Stimulated activated CD8-positive, alpha-beta memory T cell treated with anti-CD3 and anti-CD28 coated beads, Interleukin-12 subunit alpha, Interleukin-12 subunit beta, amount 100 ng/mL, for 4 hours (primary cell): ENCODE data around the gene ZBTB43.
"Not testable (repeated sequence)": the region's sequence is repeated elsewhere in the genome, so short reads cannot be mapped to it uniquely, and the experiment has no call there.

ENCODE experiments used
- DNase-seq: peaks from one replicate; pipeline ENCODE4 v3.0.0-alpha.2; 2020; ENCODE audit warnings: low read depth

ZBTB43 gene, protein sequence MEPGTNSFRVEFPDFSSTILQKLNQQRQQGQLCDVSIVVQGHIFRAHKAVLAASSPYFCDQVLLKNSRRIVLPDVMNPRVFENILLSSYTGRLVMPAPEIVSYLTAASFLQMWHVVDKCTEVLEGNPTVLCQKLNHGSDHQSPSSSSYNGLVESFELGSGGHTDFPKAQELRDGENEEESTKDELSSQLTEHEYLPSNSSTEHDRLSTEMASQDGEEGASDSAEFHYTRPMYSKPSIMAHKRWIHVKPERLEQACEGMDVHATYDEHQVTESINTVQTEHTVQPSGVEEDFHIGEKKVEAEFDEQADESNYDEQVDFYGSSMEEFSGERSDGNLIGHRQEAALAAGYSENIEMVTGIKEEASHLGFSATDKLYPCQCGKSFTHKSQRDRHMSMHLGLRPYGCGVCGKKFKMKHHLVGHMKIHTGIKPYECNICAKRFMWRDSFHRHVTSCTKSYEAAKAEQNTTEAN

DNA sequence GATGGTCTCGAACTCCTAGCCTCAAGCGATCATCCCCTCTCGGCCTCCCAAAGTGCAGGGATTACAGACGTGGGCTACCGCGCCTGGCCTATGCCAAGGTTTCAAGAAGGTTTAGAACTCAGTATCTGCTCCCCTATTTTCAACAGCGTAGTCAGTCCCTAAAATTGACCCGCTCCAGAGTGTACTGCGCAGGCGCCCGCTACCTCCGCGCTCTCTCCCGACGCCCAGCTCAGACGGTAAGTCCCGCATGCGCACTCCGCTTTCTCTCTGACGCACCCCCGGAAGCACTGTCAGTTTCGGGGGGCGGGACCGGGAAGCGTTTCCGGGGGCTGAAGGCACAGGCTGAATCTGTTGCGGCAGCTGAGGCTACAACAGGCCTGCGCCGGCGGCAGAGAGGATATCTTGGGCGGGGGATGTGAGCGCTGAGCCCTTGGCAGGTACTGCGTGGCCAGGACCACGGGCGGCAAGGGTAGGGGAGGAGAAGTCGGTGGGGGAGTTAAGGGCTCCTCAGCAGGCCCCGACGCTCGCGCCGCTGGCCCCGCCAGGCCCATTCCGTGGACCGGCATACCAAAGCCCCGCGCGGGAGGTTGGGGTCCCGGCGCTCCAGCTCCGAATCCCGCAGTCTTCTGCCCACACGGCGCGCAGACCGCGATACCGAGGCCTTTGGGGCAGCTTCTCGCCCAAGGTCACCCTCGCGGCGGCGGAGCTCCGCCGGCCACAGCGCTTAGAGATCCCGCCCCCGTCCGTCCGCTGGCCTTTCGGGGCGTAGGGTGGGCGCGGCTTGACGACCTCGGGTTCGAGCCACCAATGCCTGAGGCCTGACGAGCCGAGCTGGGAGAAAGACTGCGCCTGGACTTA is at the start of gene ZBTB43:
Gene ZBTB43 (plus strand): TSS at position 345 of the 858 bp plus-strand sequence. CDS start 27,470 bp downstream, outside the sequence.
- DNase-seq = peak; percentile 97

DNA sequence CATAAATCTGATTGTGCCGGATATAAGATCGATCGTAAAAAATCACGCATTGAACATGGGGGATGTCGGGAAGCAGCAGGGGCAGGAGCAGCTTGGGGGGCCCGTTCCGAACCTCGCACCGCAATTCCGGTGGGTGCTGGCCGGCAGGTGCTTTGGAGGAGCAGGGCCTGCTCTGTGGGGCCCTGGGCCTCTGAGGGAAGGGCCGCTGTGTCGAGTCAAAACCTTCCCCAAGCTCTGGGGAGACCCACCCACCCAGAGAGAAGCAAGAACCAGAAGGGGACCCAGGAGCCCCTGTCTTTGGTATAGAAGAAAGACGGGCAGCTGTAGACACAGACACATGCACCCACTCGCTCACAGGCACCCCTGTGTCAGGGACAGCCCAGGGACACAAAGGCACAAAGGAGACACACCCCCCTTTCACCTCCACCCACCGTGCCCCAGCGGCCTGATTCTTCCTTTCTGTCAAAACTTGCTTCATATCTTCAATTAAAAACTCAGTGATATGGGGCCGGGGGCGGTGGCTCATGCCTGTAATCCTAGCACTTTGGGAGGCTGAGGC is 49.4 kb upstream of the ZBTB43 start:
- DNase-seq = no peak

DNA sequence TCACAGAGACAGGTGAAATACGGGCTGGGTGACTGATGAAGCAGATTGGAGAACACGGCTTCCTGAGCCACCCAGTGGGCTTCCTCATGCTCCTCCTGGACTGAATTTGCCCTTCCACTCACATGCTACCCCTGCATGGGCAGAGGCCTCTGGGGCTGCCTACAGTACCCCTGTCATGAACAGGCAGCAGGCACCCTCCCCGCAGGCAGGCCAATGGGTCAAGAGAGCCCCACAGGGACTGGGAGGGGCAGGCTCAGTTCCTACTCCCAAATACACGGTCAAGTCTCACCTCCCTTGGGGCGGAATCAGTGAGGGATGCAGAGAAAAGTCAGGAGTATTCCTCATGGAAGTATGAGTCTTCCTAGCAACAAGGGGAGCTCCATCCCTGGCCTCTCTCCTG is 48.6 kb upstream of the ZBTB43 start:
- no peak for DNase-seq

DNA sequence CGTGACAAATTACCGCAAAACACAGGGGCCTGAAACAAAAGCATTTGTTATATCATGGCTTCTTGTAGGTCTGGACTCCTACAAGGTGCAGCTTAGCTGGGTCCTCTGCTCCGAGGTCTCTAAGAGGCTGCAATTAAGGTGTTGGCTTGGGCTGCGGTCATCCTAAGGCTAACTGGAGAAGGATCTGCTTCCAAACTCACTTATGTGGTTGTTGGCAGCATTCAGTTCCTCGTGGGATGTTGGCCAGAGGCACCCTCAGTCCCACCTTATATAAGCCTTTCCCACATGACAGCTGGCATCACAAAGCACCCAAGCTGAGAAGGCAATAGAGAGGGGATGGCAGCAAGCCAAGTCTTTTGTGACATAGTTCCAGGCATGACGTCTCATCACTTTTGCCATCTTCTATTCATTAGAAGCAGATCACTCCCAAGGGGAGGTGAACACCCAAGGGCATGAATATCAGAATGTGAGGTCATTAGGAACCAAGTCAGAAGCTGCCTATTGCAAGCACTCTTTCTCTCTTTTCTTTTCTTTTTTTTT is 47.9 kb upstream of the ZBTB43 start:
- DNase-seq = no peak

DNA sequence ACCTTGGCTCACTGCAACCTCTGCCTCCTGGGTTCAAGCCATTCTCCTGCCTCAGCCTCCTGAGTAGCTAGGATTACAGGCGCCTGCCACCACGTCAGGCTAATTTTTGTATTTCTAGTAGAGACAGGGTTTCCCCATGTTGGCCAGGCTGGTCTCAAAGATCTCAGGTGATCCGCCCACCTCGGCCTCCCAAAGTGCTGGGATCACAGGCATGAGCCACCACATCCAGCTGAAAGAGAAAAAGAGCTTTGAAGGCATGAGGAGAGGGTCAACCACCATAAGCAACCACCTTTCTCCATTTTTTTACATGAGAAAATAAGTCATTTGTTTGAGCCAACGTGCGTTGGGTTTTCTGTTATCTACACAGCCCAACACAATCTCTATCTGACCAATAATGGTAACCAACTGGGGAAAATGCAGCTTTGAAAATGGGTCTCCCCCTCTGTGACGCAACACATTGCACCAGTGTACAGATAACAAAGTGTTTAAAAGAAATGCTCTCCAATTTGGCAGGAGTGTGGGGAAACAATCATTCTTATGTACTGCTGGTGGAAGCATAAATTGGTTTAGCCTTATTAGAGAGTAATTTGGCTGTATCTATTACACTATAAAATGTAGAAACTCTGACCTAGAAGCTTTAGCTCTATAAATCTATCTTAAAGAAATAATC is 45.8 kb upstream of the ZBTB43 start:
- DNase-seq = no peak

DNA sequence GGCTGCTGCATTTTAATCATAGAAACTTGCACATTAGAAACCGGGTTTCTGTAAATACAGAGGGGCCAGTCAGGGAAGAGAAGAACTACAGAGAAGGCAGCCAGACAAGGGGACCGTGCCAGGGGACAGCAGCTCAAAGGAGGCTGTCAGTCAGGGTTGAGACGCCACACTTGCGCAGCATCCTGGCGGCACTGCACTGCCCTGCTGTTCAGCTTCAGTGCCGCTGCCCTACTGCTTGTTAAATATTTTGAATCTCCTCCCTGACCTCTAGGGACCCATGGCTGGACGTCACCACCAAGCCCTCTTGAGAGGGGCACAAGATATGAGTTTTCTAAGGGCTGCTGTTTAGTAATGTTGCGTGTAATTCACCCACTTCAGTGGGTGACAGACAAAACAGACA is 43.6 kb upstream of the ZBTB43 start:
- DNase-seq = no peak

DNA sequence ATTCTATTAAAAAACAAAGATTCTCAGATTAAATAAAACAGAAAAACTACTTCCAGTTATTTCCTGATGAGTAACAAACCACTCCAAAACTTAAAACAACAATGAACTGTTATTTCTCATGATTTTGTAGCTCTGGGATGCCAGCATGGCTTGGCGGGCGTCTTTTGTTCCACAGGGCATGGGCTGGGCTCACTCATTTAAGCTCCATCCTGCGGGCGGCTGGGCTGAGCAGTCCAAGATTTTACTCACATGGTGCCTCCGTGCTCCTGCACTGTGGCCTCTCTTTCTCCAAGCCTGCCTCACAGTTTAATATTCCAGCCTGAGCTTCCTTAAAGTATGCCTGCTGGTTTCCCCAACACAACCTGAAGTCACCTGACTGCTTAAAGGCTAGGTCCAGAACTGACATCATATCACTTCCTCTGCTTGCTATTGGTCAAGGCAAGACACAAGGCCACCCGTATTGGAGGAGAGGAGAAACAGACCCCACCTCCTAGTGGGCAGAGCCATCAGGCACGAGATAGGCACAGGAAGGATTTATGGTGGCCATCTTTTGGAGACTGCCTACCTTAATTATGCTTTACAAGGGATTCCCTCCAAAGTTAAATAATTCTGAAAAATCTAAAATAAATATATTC is 41.6 kb upstream of the ZBTB43 start:
- DNase-seq = no peak

DNA sequence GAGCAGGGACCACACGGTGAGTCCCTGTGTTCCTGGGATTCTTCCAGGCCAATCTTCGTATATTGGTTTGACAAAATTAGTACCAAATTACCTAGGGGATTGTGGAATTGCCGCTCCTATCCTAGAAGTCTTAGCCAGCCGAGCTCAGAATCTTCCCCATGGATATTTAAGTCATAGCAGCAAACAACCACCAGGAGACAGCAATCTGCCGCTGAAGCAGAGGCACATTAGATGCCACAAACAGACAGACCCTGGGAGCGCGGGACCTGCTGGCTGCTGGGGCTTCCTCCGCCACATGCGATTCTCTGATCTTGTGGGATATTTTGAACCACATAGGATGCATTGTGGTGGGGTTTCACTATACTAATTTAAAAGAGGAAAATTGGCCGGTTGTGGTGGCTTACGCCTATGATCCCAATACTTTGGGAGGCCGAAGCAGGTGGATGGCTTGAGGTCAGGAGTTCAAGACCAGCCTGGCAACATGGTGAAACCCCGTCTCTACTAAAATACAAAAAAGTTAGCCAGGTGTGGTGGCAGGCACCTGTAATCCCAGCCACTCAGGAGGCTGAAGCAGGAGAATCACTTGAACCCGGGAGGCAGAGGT is 31.7 kb upstream of the ZBTB43 start:
- no peak for DNase-seq

DNA sequence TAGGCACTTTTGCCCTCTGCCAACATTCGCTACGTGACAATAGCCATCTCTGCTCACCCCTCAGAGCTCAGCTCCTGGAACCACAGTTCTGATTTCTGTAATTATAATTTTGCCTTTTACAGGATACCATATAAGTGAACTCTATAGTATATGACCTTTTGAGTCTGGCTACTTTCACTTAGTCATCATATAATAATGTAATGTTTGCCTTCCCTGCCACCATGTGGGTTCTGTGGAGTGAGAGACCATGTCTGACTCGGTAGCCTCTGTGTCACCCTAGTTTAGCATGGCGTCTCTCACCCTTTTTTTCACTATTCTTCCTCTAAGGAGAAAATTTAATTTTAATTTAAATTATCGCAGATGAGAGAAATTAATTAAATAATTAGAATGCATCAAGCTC is 28.9 kb upstream of the ZBTB43 start:
- DNase-seq = no peak

DNA sequence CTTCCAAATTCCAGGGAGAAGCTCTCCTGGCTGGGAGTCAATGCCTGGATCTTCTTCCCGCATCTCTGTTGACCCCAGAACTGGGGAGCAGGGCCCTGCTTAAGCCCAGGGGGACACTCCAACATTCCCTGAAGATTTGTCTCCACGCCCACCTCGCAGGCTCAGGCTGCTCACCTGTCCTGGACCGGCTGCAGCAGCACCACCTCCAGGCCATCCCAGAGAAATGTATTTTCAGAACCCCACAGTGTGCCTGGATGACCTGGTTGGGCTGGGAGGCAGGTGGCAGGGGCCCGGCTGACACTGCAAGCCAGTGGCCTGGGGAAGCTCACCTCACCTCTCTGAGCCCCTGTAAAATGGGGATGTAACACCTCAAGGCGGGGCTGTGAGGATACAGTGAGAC is 27.1 kb upstream of the ZBTB43 start:
- no peak for DNase-seq

DNA sequence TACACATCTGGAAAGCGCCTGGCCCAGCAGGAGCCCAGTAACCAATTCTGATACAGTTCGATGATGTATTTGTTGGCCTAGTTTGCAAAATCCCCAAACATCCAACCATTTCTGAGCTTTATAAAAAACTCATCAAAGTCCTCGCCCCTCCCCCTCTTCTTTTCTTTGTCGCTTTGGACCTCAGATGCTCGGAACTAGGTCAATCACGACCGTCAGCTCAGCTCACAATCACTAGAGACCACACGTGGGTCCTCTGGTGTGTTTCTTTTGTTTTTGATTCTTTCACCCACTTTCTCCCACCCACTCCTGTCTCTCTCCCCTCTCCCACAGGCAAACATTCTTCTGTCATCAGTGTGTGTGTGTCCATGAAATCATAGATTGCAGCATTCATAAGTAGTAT is 26.7 kb upstream of the ZBTB43 start:
- no peak for DNase-seq

DNA sequence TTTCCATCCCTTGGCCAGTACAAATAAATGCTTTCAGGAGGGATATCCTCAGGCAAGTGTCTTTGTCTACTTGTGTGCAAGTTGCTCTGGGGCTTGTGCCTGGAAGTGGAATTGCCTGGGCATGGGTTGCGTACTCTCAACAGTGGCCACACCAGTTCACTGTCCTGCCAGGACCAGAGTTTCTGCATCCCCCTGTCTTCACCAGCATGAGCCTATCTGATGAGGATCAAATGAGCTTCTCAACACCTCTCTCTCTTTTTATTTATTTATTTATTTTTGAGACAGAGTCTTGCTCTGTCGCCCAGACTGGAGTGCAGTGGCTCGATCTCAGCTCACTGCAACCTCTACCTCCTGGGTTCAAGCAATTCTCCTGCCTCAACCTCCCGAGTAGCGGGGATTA is 26.1 kb upstream of the ZBTB43 start:
- DNase-seq = not testable (repeated sequence)

DNA sequence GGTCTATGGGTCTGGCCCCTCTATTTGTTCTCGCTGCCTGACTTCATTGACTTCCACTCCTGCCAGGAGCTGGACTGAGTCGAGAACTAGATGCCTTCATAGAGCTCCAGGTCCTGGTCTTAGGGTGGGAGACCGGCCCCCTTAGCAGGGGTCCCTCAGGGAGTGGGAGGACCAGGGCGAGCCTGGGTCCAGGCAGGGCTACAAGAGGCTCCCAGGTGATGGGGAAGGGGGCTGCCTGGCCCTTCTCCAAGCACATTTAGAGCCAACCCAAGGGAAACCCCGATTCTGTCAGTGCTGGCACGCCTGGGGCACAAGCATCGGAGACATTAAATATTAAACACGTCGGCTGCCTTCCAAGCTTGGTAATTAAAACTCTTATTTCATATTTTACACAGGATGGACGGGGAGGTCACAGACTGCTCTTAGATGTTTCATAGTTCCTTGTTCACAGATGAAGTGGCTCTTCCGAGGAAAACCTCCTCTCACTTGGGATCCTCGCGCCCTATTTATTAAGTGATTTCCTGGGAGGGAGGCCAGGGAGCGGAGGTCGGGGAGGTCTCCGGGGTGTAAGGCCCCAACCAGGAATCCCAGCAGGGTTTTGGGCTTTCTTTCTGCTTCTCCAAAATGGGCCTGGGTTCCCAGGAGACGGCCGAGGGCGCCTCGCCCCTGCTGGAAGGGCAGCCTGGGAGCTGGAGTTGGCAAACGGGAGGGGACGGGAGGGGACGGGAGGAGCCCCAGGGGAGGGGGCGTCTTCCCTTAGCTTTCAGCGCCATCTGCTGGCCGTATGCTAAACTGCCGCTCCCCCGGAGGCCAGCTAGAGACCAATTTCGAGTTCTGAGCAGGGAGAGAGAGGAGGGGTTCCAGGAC is 23.4 kb upstream of the ZBTB43 start:
- peak; percentile 57 for DNase-seq

DNA sequence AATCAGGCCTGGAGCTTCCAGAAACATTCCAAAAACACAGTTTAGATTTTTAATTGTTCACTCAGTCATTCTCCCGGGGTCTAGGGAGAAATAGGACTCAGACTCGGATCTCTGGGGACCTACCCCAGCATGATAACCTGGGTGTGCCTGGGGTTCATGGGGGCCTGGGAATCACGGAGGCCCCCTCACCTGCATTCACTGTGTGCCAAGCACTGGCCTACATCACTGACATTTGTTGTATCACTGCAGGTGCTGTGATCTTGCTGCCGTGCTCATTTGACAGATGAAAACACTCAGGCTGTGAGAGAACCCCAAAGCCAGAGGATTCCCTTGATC is 22.8 kb upstream of the ZBTB43 start:
- no peak for DNase-seq

DNA sequence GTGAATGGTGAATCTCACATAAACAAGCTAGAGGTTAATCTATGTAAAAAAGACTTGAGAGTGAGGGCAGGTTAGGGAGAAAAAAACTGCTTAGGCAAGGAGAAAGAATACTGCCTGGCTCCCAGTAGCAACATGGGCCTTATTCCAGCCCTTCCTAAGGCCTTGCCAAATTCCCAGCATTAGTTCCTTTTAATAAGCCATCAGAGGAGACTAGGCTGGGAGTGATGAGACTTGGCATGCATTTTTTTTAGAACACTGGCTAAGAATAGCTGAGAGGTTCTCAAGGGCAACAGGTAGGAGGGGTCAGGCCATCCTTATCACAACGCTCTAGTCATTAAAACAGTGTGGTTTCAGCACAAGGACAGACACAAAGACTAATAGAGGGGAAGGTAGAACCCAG is 20.9 kb upstream of the ZBTB43 start:
- no peak for DNase-seq

DNA sequence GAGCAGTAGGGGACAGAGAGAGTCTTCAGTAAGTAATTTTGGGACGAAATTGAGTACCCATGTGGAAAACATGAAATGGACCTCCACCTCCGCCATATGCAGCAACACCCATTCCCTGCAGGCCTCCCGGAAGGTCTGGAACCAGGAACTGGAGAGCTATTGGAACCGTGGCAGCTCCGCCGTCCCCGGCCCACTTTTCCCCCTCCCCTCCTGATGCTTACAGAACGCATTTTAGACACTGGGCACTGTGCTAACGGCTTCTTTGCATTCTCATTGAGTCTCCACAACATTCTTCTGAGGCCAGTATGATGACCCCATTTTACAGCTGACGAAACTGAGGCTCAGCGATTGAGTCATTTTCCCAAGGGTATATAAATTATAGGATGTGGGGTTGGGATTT is 20.4 kb upstream of the ZBTB43 start:
- no peak for DNase-seq

DNA sequence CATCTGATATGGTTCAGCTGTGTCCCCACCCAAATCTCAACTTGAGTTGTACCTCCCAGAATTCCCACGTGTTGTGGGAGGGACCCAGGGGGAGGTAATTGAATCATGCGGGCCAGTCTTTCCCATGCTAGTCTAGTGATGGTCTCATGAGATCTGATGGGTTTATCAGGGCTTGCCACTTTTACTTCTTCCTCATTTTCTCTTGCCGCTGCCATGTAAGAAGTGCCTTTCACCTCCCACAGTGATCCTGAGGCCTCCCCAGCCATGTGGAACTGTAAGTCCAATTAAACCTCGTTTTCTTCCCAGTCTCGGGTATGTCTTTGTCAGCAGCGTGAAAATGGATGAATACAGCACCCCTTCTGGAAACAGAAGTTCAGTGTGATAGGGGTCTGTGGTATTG is 20.0 kb upstream of the ZBTB43 start:
- DNase-seq = not testable (repeated sequence)

DNA sequence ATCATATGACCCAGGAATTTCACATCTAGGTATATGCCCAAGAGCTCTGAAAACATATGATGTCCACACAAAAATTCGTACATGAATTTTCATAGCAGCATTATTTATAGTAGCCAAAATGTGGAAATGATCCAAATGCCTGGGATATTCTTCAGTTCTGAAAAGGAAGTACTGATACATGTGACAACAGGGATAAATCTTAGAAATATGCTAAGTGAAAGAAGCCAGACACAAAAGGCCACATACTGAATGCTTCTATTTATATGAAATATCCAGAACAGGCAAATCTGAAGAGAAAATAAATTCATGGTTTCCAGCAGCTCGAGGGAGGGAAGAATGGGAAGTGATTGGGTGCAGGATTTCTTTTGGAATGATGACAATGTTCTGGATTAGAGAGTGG is 16.8 kb upstream of the ZBTB43 start:
- no peak for DNase-seq

DNA sequence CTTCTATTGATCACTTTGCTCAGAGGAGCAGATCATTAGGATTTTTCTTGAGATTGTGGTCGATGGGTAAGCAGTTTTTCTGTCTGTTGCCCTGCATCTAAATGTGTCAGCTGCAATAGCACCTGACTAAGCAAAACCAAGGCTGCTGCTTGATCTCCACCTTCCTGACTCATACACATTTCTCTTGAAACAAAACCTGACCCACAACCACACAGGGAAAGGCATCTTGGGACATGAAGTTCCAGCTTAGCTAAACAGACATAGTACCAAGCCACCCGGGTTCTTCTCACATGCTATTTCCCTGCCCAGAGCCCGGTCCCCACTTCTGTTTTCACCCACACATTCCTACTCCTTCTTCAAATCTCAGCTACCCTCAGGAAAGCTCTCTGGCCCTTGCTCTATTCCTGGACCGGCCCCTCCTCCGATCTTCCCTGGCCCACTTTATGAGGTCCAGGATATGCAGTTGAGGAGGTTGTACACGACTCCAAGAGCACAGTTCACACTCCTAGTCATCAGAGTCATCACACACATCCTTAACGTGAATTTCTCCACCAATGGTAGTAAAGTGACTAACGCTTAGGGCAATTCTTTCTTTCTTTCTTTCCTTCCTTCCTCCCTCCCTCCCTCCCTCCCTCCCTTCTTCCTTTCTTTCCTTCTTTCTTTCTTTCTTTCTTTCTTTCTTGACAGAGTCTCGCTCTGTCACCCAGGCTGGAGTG is 16.0 kb upstream of the ZBTB43 start:
- no peak for DNase-seq

DNA sequence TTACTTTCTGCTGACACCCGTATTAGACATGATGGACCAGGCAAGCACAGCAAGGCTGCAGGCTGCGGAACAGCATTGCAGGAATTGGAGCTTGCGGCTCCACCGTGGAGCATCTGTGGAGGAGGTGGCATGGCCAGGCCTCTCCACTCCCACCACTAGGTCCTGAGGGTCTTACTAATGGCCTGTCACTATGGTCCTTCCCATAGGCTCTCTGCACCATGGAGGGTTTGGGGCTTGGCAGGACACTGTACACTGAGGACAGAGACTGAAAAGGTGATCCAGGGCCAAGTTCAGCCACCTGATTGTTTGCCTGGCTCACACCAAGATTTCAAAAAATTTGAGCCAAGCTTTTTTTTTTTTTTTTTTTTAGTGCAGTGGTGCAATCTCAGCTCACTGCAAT is 14.3 kb upstream of the ZBTB43 start:
- no peak for DNase-seq
